HG03097 (cell line): ENCODE results near the gene RMND5A.

Experiments used
- ATAC-seq: cut with Tn5 transposase; IDR thresholded peaks from one replicate; pipeline ENCODE4 v1.9.1; 2021; ENCODE audit not compliant: unreplicated experiment, low FRiP score

Gene RMND5A

DNA sequence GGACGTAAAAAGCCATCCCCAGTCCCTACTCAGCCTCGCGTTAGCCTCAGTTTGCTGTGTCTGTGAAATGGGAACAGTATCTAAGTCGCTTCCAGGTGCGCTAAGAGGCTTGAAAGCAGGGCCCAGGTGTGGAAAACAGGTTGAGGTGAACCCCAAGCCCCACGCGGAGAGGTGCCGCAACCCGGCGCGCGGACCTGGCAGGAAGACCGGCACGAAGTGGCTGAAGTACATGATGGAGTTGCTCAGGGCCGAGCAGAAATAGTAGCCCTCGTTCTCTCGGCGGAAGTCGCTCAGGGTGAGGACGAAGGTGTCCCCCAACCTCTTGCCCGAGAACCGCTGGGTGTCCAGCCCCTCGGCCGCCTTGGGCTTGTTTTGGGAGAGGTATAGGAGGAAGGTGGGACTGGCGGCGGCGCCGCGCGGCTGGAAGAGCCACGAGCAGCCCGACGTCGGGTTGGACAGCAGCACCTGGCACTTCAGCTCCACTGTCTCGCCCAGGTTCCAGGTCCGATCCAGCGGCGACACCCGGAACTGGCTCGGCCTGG, 70.1 kb downstream of the RMND5A start:
- no peak for ATAC-seq

DNA sequence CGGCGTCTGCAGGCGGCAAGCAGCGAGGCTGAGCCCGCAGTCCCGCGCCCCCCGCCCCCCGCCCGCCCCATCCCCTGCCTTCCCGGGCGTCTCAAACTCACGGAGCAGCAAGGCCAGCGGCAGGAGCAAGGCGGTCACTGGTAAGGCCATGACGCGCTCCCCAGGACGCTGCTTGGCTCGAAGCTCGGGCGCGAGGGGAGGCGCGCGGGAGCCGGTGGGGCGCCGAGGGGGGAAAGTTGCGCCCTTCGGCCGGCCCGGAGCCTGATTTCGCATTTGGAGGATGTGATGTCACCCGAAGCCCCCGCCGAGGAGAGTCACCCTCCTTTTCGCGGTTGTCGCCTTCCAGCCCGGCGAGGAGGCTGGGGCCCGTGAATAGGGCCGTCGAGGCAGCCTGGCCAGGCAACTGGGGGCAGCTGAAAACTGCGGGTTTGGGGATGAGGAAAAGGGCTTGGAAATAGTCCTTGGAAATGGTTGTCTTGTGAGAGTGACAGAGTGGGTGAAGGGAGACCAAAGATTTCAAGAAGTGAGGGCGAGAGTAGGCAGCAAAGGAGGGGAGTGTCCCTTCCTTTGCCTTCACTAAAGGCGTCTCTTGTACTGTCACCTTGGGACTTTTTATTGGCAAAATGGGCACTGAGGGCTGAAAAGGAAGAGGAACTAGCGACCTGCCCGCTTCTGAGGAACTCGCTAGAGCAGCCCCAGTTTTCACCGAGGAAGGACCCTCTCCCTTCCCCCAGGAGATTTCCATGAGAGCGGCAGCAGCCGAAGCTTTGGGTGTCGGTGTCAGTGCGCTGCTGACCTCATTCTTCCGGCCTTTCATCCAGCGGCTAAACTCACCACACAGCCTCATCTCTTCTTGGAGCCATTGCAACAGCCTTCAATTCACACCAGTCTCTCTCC, 70.8 kb downstream of the RMND5A start, which contains the start of gene CD8A:
Gene CD8A (minus strand): TSS at position 238 of the 897 bp plus-strand sequence. CDS start 88 bp downstream, at position 150.
- no peak for ATAC-seq

DNA sequence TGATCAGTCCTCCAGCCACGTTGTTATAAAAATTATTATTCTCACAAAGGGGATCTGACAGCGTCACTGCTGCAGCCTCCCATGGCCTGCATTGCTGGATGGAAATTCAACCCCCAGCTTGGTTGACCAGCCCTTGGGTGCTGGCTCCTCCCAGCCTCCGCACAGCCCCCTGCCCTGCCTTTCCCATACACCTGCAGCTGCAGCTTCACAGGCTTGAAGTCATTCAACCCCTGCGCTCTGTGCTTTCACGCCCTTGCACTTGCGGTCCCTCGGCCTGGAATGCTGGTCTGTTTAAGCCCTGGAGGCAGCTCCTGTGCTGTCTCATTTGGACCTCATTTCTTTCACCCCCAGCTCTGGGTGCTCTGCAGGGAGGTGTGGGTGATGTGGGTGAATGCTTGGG, 71.5 kb downstream of the RMND5A start:
- no peak for ATAC-seq

DNA sequence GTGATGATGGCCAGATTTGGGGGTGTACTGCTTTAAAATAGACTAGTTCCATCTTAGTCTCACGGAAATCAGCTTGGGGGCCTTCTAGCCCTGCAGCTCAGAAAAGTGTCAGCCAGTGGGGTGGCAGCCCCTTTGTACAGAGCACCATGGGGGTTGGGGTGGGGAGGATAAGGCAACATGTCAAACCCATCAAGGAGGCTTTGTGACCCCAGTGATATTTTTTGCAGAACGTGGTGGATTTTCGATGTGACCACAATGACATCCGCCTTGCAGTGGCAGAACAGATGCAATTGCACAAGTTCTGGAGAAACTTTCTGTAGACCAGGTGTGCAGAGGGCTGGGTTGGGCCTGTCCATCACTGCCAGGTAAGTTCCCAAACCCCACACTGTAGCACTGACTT, 73.7 kb downstream of the RMND5A start:
- ATAC-seq, result no peak

DNA sequence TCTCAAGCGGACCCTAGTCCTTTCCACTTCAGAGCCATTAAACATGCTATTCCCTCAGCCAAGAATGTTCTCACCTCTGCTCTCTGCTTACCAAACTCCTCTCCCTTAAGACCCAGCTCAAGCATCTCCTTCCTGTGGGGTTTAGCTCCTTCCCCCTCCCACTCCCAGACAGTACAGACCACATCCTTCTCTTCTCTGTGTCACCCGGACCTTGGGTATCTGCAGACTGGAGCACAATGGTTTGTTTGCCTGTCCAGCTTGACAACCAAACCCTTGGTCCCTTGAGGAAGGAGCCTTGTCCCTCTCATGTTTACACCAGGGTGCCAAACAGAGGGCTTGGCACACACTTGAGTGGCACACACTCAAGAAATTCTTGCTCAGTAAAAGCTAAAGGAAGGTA, 74.8 kb downstream of the RMND5A start:
- ATAC-seq, result no peak

DNA sequence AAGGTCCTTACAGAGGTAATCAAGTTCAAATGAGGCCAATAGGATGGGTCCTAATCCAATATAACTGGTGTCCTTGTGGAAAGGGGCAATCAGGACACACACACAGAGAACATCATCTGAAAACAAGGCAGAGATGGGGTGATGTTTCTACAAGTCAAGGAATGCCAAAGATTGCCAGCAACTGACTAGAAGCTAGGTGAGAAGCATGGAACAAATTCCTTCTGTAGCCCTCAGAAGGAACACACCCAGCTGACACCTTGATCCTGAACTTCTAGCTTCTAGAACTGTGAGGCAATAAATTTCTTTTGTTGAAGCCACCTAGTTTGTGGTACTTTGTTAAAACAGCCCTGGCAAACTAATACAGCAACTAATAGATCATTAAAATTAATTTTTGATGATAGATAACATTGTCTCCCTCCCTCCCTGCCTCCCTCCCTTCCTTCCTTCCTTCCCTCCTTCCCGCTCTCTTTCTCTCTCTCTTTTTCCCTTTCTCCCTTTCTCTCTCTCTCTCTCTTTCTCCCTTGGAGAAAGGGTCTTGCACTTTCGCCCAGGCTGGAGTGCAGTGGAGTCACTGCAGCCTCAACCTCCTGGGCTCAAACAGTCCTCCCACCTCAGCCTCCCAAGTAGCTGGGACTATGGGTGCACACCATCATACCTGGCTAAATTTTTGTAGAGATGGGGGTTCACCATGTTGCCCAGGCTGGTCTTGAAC, 80.9 kb downstream of the RMND5A start:
- no peak for ATAC-seq

- no peak for ATAC-seq
Observed at GRCh38 chr2:86806059-86806857, 86.2 kb downstream of the RMND5A start.

- ATAC-seq, result no peak
Observed at GRCh38 chr2:86807133-86807467, 87.0 kb downstream of the RMND5A start.

GRCh38 chr2:86807468-86808275, 87.6 kb downstream of the RMND5A start:
- ATAC-seq, result no peak

- ATAC-seq, result no peak
Observed at GRCh38 chr2:86808315-86809161, 88.4 kb downstream of the RMND5A start.

- no peak for ATAC-seq
Observed at GRCh38 chr2:86809481-86810121, 89.5 kb downstream of the RMND5A start.

GRCh38 chr2:86815611-86816010, 95.5 kb downstream of the RMND5A start:
- ATAC-seq, result no peak

DNA sequence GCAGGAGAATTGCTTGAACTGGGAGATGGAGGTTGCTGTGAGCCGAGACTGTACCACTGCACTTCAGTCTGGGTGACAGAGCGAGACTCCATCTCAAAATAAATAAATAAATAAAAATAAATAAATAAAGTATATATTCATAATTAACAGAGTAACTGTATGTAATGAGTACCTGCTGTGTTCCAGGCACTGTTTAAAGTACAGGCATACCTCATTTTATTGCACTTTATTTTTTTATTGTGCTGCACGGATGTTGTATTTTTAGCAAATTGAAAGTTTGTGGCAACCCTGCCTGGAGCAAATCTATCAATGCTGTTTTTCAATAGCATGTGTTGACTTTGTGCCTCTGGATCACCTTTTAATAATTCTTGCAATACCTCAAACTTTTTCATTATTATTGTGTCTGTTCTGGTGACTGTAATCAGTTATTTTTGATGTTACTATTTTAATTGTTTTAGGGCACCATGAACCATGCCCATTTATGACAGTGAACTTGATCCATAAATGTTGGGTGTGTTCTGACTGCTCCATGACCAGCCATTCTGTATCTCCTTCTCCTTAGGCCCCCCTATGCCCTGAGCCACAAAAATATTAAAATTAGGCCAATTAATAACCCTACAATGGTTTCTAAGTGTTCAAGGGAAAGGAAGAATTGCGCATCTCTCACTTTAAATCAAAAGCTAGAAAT, 98.2 kb downstream of the RMND5A start:
- no peak for ATAC-seq

DNA sequence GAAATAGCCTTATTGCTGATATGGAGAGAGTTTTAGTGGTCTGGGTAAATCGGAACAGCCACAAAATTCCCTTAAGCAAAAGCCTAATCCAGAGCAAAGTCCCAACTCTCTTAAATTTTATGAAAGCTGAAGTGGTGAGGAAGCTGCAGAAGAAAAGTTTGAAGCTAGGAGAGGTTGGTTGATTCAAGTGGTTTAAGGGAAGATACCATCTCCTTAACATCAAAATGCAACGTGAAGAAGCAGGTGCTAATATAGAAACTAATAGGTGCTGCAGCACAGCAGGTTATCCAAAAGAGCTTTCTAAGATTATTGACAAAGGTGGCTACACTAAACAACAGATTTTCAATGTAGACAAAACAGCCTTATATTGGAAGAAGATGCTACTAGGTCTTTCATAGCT, 98.9 kb downstream of the RMND5A start:
- ATAC-seq, result no peak

DNA sequence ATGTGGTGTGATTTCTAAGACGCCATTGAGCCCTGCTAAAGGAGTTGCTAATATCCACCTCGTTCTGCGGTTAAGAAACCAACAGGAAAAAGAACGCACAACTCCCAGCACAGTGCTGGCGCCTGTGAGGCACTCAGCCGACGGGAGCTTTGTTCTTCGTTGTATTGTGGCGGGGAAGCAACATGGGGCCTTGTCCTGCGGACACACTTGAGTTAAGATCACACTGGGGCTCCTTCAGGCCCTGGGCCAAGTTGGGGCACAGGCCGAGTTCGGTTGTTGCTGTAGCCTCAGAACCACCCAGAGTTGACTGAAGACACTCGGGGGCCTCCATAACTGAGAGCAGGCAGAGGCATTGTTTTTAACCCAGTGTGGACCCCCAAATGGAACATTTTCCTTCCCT, 101.2 kb downstream of the RMND5A start:
- ATAC-seq, result no peak

GRCh38 chr2:86821842-86822241, 101.8 kb downstream of the RMND5A start:
- ATAC-seq, result no peak

GRCh38 chr2:86822668-86823345, 102.7 kb downstream of the RMND5A start:
- ATAC-seq, result no peak
